Measurements from ENCODE around the gene ZNF516.

Gene ZNF516

GRCh38 chr18:76354348-76354747, 140.7 kb downstream of the ZNF516 start:
- H3K4me3 ChIP-seq (ENCODE audit: low read length), result no peak overlapping the region
- TF ChIP-seq EZH2phosphoT487 (IDR thresholded peaks at IDR 0.05; ENCODE audit: borderline replicate concordance, low read length), result no peak
- TF ChIP-seq CTCF (IDR thresholded peaks at IDR 0.05; ENCODE audit: low read depth, low read length, poor library complexity, severe bottlenecking), result no peak
- H3K4me1 ChIP-seq (ENCODE audit: control insufficient read depth, low read length), result peaks cover 4% of the 10 kb centered on the region
- H3K79me2 ChIP-seq (ENCODE audit: control insufficient read depth, low read length), result no peaks in the 10 kb centered on the region
- no peaks in the 10 kb centered on the region for H3K27me3 ChIP-seq (ENCODE audit: control insufficient read depth, low read length)
- H3K27ac ChIP-seq (ENCODE audit: low read depth, low read length), result no peak overlapping the region
- H3K9me3 ChIP-seq (ENCODE audit: control insufficient read depth, insufficient read depth, low read length), result no peaks in the 10 kb centered on the region
- H4K20me1 ChIP-seq (ENCODE audit: control insufficient read depth, insufficient read depth, low read depth, low read length), result no peaks in the 10 kb centered on the region
- H3K36me3 ChIP-seq (ENCODE audit: control insufficient read depth, low read length), result peaks cover 4% of the 10 kb centered on the region; the same call in 1 of the 2 replicates
- H3F3A ChIP-seq (ENCODE audit: control insufficient read depth, insufficient read depth), result no peaks in the 10 kb centered on the region
- no peak overlapping the region for H3K4me2 ChIP-seq (ENCODE audit: low read length)
- H3K9me2 ChIP-seq (replicated peaks; ENCODE audit: control insufficient read depth, low read length), result no peaks in the 10 kb centered on the region

- no peak overlapping the region for H3K4me2 ChIP-seq (ENCODE audit: low read length)
- no peaks in the 10 kb centered on the region for H3K9me2 ChIP-seq (replicated peaks; ENCODE audit: control insufficient read depth, low read length)
- no peaks in the 10 kb centered on the region for H3K9me3 ChIP-seq (ENCODE audit: control insufficient read depth, insufficient read depth, low read length)
- no peak overlapping the region for H3K27ac ChIP-seq (ENCODE audit: low read depth, low read length)
- no peak for TF ChIP-seq CTCF (IDR thresholded peaks at IDR 0.05; ENCODE audit: low read depth, low read length, poor library complexity, severe bottlenecking)
- TF ChIP-seq EZH2phosphoT487 (IDR thresholded peaks at IDR 0.05; ENCODE audit: borderline replicate concordance, low read length), result no peak
- H4K20me1 ChIP-seq (ENCODE audit: control insufficient read depth, insufficient read depth, low read depth, low read length), result no peaks in the 10 kb centered on the region
- H3F3A ChIP-seq (ENCODE audit: control insufficient read depth, insufficient read depth), result no peaks in the 10 kb centered on the region
- H3K79me2 ChIP-seq (ENCODE audit: control insufficient read depth, low read length), result no peaks in the 10 kb centered on the region
- no peaks in the 10 kb centered on the region for H3K27me3 ChIP-seq (ENCODE audit: control insufficient read depth, low read length)
- peaks cover 4% of the 10 kb centered on the region; the same call in 1 of the 2 replicates for H3K36me3 ChIP-seq (ENCODE audit: control insufficient read depth, low read length)
- H3K4me1 ChIP-seq (ENCODE audit: control insufficient read depth, low read length), result peaks cover 10% of the 10 kb centered on the region
- no peak overlapping the region for H3K4me3 ChIP-seq (ENCODE audit: low read length)
These were observed 141.5 kb downstream of the ZNF516 start for GRCh38 chr18:76353500-76353899.

- Histone ChIP-seq H3K9me2 (replicated peaks; ENCODE audit: control insufficient read depth, low read length) (no peaks in the 10 kb centered on the region), H3K4me2 (ENCODE audit: low read length) (no peak overlapping the region), H3F3A (ENCODE audit: control insufficient read depth, insufficient read depth) (no peaks in the 10 kb centered on the region), H3K9me3 (ENCODE audit: control insufficient read depth, insufficient read depth, low read length) (no peaks in the 10 kb centered on the region), H3K4me3 (ENCODE audit: low read length) (no peak overlapping the region), H3K4me1 (ENCODE audit: control insufficient read depth, low read length) (peaks cover 10% of the 10 kb centered on the region), H3K79me2 (ENCODE audit: control insufficient read depth, low read length) (no peaks in the 10 kb centered on the region), H4K20me1 (ENCODE audit: control insufficient read depth, insufficient read depth, low read depth, low read length) (no peaks in the 10 kb centered on the region), H3K36me3 (ENCODE audit: control insufficient read depth, low read length) (peaks cover 4% of the 10 kb centered on the region; the same call in 1 of the 2 replicates), H3K27me3 (ENCODE audit: control insufficient read depth, low read length) (no peaks in the 10 kb centered on the region), H3K27ac (ENCODE audit: low read depth, low read length) (no peak overlapping the region)
- TF ChIP-seq EZH2phosphoT487 (IDR thresholded peaks at IDR 0.05; ENCODE audit: borderline replicate concordance, low read length) (no peak), CTCF (IDR thresholded peaks at IDR 0.05; ENCODE audit: low read depth, low read length, poor library complexity, severe bottlenecking) (no peak)
These were observed 142.0 kb downstream of the ZNF516 start for GRCh38 chr18:76353046-76353445.

Measured in DOHH2 (cell line).